ENCODE results near the gene NHSL1. TPM values are rescaled to one million over a fixed set of nuclear protein-coding genes. Genes with fewer than 3 reads are reported as not detected.

NHSL1 gene
- total RNA-seq, 6 experiments from 2014 or later: 19.8 to 54.2 (median 28.5) TPM

- no peaks in the 10 kb centered on the region for H3K9me3 ChIP-seq
- H3K4me3 ChIP-seq: no peak overlapping the region
- WGBS (ENCODE audit: insufficient coverage, low coverage, low lambda C conversion rate, missing lambda C conversion rate): 55% methylated on average over 10 of the region's 13 CpGs
- intact Hi-C loops (cut with DNase I): no loop called here
- peak; percentile 46 to 76 (median 54) for ATAC-seq
- peaks cover 0 to 41% (median 3%) of the 10 kb centered on the region in 4 donors for H3K4me1 ChIP-seq
- no peak overlapping the region for H3K27ac ChIP-seq
- peaks cover 0 to 8% (median 0%) of the 10 kb centered on the region in 4 donors for H3K36me3 ChIP-seq
- no peak for TF ChIP-seq POLR2A (IDR thresholded peaks at IDR 0.05)
- TF ChIP-seq, protein P1, sequence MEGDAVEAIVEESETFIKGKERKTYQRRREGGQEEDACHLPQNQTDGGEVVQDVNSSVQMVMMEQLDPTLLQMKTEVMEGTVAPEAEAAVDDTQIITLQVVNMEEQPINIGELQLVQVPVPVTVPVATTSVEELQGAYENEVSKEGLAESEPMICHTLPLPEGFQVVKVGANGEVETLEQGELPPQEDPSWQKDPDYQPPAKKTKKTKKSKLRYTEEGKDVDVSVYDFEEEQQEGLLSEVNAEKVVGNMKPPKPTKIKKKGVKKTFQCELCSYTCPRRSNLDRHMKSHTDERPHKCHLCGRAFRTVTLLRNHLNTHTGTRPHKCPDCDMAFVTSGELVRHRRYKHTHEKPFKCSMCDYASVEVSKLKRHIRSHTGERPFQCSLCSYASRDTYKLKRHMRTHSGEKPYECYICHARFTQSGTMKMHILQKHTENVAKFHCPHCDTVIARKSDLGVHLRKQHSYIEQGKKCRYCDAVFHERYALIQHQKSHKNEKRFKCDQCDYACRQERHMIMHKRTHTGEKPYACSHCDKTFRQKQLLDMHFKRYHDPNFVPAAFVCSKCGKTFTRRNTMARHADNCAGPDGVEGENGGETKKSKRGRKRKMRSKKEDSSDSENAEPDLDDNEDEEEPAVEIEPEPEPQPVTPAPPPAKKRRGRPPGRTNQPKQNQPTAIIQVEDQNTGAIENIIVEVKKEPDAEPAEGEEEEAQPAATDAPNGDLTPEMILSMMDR (IDR thresholded peaks at IDR 0.05): no peak
- H3K27me3 ChIP-seq: no peaks in the 10 kb centered on the region
- no peak for DNase-seq
Measured at GRCh38 chr6:138485586-138486248, 13.6 kb downstream of the NHSL1 start.

DNA sequence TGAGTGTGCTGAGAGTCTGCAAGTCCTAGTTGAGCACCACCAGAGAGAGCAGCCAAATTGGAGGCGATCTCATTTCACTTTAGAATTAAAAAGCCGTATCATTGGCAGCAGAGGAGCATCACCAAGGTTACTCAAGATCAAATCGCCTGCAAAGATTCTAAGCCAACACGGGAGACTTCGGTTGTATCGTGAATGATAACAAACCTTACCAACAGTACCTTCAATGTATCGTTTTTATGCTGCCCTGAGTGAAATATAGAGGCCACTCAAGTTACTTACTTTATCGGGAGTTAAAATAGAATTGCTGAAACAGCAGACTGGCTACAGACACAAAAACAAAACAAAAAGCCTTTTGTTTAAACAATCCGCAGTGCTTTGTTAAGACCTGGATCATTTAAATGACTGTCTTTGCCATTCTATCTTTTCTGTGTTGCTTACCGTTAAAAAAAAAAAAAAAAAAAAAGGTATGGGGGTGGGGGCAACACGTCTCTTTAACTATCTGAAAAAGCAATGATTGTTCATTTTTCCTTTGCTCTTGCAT lies 14.2 kb downstream of the NHSL1 start:
- no peak overlapping the region for H3K27ac ChIP-seq
- no peaks in the 10 kb centered on the region for H3K27me3 ChIP-seq
- TF ChIP-seq POLR2A (IDR thresholded peaks at IDR 0.05): no peak
- TF ChIP-seq, protein P1 (IDR thresholded peaks at IDR 0.05): no peak
- DNase-seq (no peak), ATAC-seq (peak in 2 of 4 donors; percentile 22 to 25)
- no peaks in the 10 kb centered on the region for H3K9me3 ChIP-seq
- intact Hi-C loops (cut with DNase I): no loop called here
- peaks cover 0 to 9% (median 0%) of the 10 kb centered on the region in 4 donors for H3K36me3 ChIP-seq
- H3K4me1 ChIP-seq: peaks cover 0 to 48% (median 3%) of the 10 kb centered on the region in 4 donors
- H3K4me3 ChIP-seq: no peak overlapping the region
- 13% methylated on average over 11 of the region's 11 CpGs for WGBS (ENCODE audit: insufficient coverage, low coverage, low lambda C conversion rate, missing lambda C conversion rate)

DNA sequence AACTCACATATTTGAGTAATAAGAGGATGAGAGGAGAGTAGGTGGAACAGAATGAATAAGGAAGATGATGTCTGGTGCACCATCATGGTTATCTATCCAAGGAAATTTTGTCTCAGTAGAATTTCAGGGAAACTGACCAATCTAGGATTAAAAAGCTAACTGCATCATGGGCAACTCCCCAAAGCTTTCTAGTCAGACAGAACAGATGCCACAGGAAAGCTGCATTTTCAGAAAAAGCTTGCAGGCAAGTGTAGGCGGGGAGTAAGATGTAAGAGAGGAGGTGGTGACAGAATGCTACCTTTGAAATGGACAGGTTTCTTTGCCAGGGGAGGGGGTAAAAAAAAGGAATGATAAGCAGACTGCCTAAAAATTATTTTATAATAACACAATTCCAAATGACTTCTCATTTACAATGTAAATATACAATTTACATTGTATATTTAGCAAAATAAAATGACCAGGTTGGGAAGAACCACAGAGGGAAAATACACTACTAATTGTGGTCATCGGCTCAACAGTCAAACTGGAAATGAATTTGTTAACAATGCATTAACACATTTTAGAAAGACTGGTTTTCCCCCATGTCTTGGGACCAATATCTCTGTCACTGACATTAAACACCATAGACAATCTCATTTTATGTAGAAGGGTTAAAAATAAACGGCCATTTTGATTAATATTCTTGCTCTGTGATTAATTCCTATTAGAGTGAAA lies 15.1 kb downstream of the NHSL1 start:
- Histone ChIP-seq H3K9me3 (no peaks in the 10 kb centered on the region), H3K27me3 (no peaks in the 10 kb centered on the region), H3K4me1 (peaks cover 0 to 51% (median 3%) of the 10 kb centered on the region in 4 donors), H3K36me3 (peaks cover 0 to 14% (median 0%) of the 10 kb centered on the region in 4 donors), H3K4me3 (no peak overlapping the region), H3K27ac (no peak overlapping the region)
- intact Hi-C loops (cut with DNase I): no loop called here
- TF ChIP-seq, protein P1 (IDR thresholded peaks at IDR 0.05): no peak
- no peak for TF ChIP-seq POLR2A (IDR thresholded peaks at IDR 0.05)
- DNase-seq (no peak), ATAC-seq (no peak)
- 62% methylated on average over 3 of the region's 3 CpGs for WGBS (ENCODE audit: insufficient coverage, low coverage, low lambda C conversion rate, missing lambda C conversion rate)

DNA sequence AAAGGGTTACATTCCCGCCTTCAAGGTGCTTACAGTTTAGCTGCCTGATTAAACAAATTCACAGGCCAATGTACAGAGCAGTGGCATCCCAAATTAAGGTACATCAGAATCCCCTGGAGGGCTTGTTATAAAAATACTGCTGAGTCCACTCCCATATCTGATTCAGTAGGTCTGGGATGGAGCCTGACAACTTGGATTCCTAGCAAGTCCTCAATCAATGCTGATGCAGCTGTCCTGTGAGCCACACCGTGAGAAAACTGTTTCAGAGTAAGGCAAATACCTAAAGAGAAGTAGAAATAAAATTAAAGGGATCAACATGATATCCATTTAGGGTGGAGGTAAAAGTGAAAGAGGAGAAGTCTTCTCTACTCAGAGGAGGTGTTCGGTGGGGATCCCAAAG lies 16.5 kb downstream of the NHSL1 start:
- H3K4me1 ChIP-seq: peaks cover 0 to 41% (median 6%) of the 10 kb centered on the region in 4 donors
- DNase-seq: no peak
- TF ChIP-seq, protein P1 (IDR thresholded peaks at IDR 0.05): no peak
- TF ChIP-seq POLR2A (IDR thresholded peaks at IDR 0.05): no peak
- H3K36me3 ChIP-seq: peaks cover 0 to 16% (median 0%) of the 10 kb centered on the region in 4 donors
- H3K27me3 ChIP-seq: no peaks in the 10 kb centered on the region
- 69% methylated on average over 2 of the region's 3 CpGs for WGBS (ENCODE audit: insufficient coverage, low coverage, low lambda C conversion rate, missing lambda C conversion rate)
- ATAC-seq: no peak
- H3K9me3 ChIP-seq: no peaks in the 10 kb centered on the region
- no peak overlapping the region for H3K27ac ChIP-seq
- H3K4me3 ChIP-seq: no peak overlapping the region
- intact Hi-C loops (cut with DNase I): no loop called here

Data from right lobe of liver (tissue), 6 donors.